ENCODE results near the gene IQCM. TPM values are rescaled to one million over a fixed set of nuclear protein-coding genes. Genes with fewer than 3 reads are reported as not detected.

Gene IQCM
- total RNA-seq, 1 donor from 2014 or later: not detected

- no peak for DNase-seq (ENCODE audit: low spot score)
These were observed 47.2 kb downstream of the IQCM start for GRCh38 chr4:149768477-149768876.

GRCh38 chr4:149766135-149766534 lies 49.5 kb downstream of the IQCM start:
- no peak for DNase-seq (ENCODE audit: low spot score)

DNA sequence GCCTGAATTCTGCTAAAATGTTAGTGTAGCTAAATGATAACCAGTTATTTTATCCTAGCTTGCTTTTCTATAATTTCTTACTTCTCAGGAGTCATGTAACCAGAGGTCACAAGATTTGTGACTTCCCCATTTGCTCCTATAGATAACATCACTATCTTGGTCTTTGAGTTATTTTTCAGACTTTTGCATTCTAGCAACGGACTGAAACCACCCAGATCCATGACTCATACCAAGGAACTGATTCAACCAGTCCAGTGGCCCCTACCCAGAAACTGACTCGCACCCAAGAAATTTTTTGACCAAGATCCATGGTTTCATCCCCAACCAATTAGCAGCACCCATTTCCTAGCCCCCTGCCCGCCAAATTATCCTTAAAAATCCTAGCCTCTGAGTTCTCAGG lies 50.0 kb downstream of the IQCM start:
- no peak for DNase-seq (ENCODE audit: low spot score)

DNA sequence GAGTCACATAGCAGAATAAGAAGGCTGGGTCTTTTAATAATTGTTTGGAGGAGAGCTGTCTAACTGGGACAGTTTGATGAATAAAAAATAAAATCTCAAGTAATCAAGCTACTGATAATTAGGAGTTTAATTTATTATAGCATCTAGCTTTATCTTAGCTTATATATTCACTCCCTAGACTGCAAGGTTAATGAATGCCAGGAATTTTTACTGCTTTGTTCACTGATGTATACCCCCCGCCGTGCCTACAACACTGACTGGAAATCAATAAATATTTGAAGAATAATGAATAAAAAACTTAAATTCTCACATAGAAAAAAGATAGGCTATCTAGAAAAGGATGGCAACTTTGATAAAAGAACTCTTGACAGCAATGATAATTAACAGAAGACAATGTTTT lies 59.7 kb downstream of the IQCM start:
- DNase-seq (ENCODE audit: low spot score): no peak

DNA sequence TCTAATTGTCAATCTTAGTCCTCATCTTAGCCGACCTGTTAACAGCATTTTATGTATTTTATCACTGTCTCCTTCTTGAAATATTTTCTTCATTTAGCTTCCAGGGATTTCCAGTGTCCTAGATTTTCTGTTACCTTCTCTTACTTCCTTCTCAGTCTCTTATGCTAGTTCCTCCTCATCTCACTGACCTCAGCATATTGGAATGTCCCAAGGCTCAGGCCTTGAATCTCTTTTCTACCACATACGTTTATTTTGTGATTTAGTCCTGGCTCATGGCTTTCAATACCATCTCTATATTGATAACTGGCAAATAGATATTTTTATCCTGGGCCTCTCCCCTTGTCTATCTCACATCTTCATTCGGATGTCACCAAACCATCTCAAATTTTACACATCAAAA lies 61.1 kb downstream of the IQCM start:
- DNase-seq (ENCODE audit: low spot score): no peak

DNA sequence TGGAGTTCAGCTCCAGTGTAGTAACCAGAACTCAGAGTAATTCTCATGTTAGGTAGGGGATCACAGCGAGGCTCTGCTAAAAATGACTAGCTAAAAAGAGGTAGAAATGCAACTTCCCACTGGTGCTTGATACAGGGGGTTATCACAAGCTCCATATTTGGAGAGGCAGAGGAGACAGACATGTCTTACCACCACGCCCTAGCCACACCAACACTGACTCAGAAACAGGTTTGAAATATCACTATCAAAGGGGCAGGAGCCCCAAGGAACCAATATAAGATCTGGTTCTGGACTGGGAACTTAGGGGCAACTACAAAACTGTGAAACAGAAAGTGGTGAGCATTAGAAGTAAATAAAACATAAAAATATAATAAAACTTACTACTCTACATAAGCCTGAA lies 62.9 kb downstream of the IQCM start:
- no peak for DNase-seq (ENCODE audit: low spot score)

GRCh38 chr4:149751174-149751573 lies 64.5 kb downstream of the IQCM start:
- no peak for DNase-seq (ENCODE audit: low spot score)

DNA sequence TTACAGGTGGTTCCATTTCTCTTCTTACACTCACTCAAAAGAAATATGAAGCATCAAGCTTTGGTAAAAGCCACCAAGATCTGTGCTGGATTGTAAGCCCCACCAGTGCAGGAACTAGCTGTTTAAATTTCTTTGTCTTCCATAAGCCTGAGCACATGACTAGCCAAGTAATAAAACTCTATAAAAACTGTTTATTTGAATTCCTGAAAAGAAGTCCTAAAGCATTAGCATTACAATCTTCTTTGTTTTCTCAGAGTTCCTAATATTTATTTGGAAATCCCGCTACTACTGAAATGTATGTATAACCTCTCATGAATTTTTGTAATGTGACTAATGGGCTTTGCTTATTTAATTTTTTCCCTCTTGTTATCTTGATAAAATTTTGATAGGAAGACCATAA lies 65.9 kb downstream of the IQCM start:
- DNase-seq (ENCODE audit: low spot score): no peak

- DNase-seq (ENCODE audit: low spot score): no peak
These were observed 68.0 kb downstream of the IQCM start for GRCh38 chr4:149747646-149748045.

DNA sequence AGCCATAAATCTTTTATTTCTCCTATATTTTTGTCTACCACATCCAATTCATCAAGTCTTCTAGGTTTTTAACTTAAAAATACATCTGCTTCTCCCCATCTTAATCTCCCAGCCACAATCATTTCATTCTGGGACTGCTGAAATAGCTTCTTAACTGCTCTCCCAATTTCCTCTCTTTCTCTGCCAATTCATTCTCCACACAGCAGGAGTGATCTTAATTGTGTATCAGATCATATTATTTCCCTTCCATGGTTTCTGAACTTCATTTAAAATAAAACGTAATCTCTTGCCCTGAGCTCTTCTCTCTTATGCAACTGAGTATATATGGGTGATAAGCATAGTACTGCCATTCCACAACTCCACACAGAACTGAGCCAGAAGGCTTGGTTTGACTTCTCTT lies 69.4 kb downstream of the IQCM start:
- DNase-seq (ENCODE audit: low spot score): no peak

DNA sequence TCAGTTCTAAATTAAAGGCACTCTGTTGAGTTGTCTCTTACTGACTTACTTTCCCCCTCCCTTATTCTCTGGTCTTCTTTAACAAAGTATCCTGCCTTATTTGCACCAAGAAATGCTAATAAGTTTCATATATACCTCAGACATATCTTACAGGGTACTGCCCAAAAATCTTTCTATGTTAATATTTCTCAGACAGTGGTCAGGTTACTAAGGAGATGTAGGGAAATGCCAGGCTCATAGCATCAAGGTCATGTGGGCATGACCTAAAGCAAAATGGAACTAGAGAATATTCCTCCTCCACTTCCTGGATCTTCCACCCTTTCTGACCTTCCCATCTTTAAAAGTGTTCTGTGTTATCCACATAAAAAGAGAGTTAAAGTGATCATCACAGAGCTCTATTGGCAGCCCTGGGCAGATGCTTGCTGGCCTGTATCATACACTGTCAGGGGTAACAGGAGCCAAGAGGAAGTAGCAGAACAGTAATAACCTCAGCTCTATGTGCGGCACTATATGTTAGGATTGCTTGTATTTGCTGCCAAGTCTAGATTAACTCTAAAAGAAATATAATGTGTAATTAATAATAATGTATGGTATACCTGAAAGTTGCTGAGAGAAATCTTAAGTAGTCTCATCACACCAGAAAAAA lies 74.3 kb downstream of the IQCM start:
- no peak for DNase-seq (ENCODE audit: low spot score)

DNA sequence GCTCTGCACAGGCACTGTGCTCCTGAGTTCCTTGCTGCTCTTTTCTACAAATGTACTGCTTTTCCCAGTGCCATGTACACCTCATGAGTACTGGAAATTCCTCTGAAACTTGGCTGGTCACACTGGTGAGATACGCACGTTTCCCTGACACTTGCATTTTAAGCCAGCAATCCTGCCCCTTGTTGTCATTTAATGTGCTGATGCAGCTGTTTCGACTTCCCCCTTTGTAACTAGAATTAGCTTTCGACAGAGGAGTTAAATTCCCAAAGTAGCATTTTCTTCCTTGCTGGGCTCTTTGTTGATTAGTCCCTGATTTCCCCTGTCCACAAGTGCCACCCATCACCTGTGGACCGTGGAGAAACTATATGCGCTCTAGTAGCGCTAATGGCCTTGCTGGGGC lies 77.5 kb downstream of the IQCM start:
- DNase-seq (ENCODE audit: low spot score): no peak

GRCh38 chr4:149735796-149736195 lies 79.8 kb downstream of the IQCM start:
- no peak for DNase-seq (ENCODE audit: low spot score)

DNA sequence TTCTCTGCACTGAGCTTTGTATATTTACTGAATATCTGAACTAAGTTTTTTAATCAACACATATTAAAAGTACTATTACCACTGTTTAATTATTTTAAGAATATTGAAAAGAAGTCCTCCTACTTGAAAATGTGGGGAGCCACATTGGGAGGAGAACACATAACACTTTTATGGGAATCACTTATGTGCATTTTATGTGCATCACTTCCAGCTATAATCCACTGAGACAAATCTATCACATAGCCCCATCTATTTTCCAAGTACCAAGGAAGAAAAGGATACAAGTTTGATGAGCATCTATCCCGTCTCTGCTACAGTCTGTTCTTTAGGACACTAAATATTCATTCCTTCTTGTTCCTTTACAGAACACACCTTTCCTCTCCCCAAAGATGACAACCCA lies 87.2 kb downstream of the IQCM start:
- no peak for DNase-seq (ENCODE audit: low spot score)

DNA sequence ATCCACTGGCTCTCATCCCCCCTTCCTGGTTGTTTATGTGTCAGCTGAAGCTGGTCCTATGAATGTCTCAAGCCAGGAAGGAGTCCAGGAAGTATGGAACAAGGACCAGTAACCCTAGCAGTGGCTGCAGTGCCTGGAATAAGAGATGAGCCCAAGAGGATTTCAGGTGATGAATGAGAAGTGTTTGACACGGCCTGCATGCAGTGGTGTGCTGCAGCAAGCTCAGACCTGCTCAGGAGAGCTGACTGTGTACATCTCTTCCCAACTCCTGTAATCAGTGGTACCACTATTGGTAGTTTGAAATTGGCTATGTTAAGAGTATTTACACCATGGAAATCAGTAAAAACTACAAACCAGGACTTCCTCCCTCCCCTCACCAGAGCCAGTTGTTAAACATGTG lies 88.0 kb downstream of the IQCM start:
- no peak for DNase-seq (ENCODE audit: low spot score)

GRCh38 chr4:149723065-149723464 lies 92.6 kb downstream of the IQCM start:
- no peak for DNase-seq (ENCODE audit: low spot score)

DNA sequence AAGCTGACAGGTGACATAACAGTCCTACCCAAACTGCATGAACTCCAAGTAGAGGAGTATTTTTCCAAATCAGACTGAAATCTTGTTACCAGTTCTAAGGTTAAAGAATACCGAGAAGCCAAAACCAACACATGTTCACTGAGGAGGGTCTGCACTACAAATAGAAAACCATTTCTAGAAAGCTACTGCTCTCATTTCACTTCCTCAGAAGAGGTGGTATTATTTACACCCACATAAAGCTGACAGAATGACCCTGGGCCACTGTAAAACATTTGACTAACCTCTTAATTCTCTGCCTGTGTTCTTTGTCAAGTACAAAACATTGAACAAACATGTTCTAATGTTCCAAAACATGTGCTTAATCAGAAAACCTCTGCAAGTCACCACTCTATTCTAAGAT lies 95.8 kb downstream of the IQCM start:
- no peak for DNase-seq (ENCODE audit: low spot score)

DNA sequence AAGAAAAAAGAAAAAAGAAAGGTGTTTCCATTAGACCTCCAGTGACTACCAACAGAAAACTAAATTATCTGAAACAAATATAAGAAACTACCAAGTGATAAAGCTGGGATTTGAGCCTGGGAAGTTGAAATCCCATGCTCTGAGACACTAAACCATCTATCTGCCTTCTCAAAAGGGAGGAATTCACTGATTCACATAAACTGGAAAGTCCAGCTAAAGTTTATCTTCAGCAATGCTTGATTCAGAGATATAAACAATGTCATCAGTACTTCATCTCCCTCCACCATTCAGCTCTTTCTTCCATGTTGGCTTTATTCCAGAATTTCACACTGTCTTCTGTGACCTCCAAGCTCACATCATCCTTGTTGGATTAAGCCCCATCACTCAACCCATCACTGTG lies 96.3 kb downstream of the IQCM start:
- DNase-seq (ENCODE audit: low spot score): no peak

DNA sequence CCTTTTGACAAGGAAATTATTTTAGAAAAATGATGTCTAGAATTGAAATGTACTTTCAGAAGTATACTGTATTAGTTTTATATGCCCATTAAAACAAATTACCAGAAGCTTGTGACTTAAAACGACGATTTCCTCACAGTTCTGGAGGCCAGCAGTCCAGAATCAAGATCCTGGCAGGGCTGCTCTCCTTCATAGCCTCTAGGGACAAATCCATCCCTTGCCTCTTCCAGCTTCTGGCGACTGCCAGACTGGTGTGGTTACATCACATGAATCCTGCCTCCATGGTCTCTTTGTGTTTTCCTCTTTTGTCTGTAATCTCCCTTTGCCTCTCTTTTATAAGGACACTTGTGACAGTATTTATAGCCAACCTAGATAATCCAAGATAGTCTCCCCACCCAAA lies 97.1 kb downstream of the IQCM start:
- no peak for DNase-seq (ENCODE audit: low spot score)

DNA sequence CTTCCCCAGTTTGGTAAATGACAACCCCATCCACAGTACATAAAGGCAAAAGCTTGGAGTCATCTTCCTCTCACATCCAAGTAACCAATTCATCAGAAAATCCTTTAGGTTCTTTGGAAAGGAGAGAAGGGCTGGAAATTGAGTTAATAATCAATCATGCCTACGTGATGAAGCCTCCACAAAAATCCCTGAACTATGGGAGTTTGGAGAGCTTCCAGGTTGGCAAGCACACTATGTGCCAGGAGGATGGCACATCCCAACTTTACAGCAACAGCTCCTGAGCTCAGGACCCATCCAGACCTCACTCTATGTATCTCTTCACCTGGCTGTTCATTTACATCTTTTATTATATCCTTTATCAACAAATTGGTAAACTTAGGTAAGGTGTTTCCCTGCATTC lies 98.9 kb downstream of the IQCM start:
- no peak for DNase-seq (ENCODE audit: low spot score)

- DNase-seq (ENCODE audit: low spot score): no peak
These were observed 99.6 kb downstream of the IQCM start for GRCh38 chr4:149715822-149716585.

- no peak for DNase-seq (ENCODE audit: low spot score)
These were observed 102.6 kb downstream of the IQCM start for GRCh38 chr4:149713031-149713430.

- no peak for DNase-seq (ENCODE audit: low spot score)
These were observed 103.9 kb downstream of the IQCM start for GRCh38 chr4:149711593-149712365.

Data from mucosa of gallbladder (tissue), 1 donor.